Measurements from ENCODE around the gene PHLPP2. TPM values are rescaled to one million over a fixed set of nuclear protein-coding genes. Genes with fewer than 3 reads are reported as not detected.
"Not testable (repeated sequence)": the region's sequence is repeated elsewhere in the genome, so short reads cannot be mapped to it uniquely, and the experiment has no call there.

PHLPP2 gene
- polyA plus RNA-seq, 4 donors: 8.8 to 11.8 (median 10.0) TPM

DNA sequence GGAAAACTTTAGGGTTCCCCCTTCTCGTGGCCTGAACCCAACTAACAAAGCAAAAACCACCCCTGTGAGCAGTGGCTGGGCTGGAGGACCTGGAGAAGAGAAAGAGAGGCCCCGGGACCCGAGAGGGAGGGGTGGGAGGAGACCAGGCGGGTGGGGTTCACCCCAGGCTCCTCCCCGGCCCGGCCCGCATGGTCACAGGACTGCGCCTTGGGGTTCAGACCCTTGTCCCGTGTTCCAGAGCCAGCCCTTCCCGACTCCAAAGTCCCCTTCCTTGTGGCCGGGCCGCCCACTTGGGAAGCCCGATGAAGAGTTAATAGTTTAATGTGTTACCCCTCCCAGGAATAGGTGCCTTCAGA, 97.7 kb downstream of the PHLPP2 start:
- DNase-seq (ENCODE audit: low read depth in 4 of 4, low spot score in 3 of 4): no peak

DNA sequence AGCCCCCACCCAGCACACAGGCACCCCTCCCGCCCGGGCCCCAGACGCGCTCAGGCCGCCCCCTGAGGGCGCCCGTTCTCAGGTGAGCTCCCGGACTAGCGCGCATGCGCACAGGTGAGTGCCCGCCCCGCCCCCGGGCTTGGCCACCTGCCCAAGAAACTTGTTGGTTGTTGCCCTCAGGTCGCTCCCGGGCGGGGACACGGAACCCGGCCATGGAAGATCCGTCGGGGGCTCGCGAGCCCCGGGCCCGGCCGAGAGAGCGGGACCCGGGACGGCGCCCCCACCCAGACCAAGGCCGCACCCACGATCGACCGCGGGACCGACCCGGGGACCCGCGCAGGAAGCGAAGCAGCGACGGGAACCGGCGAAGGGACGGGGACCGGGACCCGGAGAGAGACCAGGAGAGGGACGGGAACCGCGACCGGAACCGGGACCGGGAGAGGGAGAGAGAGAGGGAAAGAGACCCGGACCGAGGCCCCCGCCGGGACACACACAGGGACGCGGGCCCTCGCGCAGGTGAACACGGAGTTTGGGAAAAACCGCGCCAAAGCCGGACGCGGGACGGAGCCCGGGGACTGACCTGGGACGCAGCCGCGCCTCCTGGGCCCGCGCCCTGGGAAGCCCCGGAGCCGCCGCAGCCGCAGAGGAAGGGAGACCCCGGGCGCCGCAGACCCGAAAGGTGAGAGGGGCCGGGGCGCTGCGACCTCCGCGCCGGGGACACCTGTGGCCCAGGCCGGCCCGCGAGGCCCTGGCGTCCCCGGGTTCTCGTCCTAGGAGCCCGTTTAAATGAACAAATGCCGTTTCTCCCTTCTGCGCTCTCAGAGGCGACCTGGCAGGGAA, 98.3 kb downstream of the PHLPP2 start, which contains the start of gene MARVELD3:
MARVELD3 (plus strand) TSS at position 167 of the 840 bp plus-strand sequence; CDS start at position 213, 46 bp downstream.
- DNase-seq (ENCODE audit: low read depth in 4 of 4, low spot score in 3 of 4): no peak

DNA sequence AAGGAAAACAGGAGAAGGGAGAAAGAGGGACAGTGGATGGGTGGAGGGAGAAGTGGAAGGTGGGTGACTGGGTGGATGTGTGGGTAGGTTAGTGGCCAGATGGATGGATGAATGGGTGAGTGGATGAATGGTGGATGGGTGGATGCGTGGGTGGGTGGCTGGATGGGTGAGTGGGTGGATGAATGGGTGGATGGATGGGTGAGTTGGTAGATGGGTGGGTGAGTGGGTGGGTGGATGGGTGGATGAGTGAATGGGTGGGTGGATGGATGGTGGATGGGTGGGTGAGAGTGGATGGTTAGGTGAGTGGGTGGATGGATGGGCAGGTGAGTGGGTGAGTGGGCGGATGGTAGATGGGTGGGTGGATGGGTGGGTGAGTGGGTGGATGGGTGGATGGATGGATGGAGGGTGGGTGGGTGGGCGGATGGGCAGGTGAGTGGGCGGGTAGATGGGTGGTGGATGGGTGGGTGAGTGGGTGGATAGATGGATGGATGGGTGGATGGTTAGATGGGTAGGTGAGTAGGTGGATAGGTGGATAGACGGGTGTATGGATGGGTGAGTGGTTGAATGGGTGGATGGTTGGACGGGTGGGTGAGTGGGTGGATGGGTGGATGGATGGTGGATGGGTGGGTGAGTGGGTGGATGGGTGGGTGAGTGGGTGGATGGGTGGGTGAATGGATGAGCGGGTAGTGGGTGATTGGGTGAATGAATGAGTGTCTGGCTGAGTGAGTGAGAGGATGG, 99.2 kb downstream of the PHLPP2 start:
- DNase-seq (ENCODE audit: low read depth in 4 of 4, low spot score in 3 of 4): no peak

DNA sequence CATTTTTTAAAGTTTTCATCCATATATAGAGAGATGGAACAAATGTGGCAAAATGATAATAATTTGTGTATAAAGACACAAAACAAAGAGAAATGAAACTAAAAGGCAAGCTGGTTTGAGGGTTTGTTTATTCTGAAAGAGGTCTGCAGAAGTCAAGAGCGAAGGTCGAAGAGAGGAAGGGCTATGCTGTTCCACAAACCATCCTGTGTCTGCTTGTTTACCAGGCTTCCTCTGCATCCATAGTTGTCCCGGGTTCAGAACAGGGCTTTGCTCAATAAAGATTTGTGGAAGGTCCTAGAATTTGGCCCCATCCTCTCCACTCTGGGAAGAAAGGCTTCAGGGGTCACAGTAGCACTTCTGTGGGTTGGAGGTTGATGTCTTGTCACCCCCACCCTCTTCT, 100.9 kb downstream of the PHLPP2 start:
- DNase-seq (ENCODE audit: low read depth in 4 of 4, low spot score in 3 of 4): no peak

DNA sequence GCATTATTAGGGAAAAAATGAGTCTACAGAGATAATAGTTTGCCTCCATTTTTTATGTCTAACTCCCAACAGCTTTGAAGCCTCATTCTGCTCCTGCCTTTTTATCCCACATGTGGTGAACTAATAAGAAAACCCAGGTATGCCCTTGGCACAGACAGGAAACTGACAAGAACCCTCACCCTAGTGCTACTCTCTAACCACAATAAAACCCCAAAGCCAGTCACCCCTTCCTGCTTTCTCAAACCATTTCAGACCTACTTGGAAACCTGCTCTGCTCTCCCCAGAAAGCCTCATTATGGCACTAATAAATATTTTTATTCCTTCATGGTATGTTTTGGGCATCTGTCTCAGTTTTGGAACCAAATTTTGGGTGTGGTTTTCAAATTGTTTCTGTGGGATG, 102.4 kb downstream of the PHLPP2 start:
- DNase-seq (ENCODE audit: low read depth in 4 of 4, low spot score in 3 of 4): no peak

DNA sequence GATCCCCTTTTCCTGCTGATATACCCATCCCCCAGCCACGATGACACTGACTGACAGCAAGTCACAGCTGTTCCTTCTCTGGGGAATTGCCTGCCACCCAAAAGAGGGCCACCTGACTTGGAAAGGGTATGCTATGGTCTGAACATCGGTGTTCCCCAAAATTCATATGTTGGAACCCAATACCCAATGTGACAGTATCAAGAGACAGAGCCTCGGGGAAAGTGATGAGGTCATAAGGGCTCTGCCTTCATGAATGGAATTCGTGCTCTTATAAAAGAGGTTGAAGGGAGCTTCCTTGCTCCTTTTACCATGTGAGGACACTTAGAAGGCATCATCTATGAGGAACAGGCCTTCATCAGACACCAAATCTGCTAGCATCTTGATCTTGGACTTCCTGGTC, 106.1 kb downstream of the PHLPP2 start:
- DNase-seq (ENCODE audit: low read depth in 4 of 4, low spot score in 3 of 4): no peak

DNA sequence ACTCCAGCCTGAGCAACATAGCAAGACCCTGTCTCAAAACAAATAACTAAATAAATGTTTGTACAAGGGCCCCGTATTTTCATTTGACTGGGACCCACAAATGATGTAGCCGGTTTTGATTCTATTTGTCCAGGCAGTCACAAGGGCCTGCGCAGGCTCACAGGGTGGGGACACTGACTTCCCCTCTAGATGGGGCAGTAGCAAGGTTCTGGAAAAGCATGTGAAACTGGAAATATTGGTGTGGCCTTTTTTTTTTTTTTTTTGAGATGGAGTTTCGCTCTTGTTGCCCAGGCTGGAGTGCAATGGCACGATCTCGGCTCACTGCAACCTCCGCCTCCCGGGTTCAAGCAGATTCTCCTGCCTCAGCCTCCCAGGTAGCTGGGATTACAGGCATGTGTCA, 109.5 kb downstream of the PHLPP2 start:
- DNase-seq (ENCODE audit: low read depth in 4 of 4, low spot score in 3 of 4): not testable (repeated sequence)

DNA sequence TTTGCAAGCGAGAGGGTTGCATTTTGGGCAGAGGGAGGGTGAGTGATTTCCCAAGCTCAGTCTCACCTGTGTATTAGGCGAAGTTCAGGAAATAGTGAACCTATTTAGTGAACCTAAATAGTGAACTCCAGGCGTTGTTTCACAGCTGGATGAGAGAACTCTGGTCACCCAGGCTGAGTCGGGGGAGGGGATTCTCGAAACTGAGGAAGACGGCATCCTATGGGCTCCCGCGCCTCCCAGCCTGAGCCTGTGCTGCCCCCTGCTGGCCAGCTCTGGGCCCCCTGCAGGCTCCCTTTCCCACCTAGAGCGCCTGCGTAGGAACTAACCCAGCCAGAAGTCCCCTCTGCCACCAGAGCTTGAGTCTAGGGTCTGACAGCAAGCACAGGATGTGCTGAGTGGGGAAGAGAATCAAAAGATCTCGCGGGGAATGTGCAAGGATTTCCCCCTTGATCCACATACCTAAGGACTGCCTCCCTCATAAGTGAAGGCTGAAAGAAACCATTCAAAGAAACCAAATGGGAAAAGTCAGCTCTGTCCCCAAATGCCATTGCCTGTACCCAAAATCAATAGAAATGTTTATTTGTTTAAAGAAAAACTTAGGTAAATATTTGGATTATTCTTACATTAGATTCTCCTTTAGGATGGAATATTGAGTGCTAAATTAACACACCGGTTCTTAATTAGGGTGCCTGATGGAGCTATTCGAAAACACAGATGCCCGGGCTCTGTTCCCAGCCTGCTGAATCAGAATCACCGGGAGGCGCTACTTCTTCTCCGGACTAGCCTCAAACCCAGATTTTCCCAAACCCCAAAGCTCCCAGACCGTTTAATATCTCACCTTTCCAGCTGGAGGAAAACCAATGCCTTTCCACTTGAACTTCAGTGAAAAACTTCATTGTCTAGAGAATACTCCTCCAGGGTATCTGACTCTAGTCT, 113.3 kb downstream of the PHLPP2 start:
- peak in 2 of 4 donors; percentile 21 to 51 for DNase-seq (ENCODE audit: low read depth in 4 of 4, low spot score in 3 of 4)

DNA sequence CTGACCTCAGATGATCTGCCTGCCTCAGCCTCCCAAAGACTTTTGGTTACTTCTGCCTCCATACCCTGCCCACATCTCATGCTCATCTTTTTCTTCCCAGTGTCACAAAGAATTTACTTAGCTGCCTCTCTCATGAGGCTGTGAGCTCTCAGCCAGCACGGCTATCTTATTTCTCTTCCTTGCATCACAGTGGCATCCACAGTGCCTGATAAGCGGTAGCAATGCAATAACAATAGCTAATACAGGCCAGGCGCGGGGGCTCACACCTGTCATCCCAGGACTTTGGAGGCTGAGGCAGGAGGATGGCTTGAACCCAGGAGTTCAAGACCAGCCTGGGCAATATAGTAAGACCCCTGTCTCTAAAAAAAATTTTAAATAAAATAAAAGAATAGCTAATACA, 114.1 kb downstream of the PHLPP2 start:
- DNase-seq (ENCODE audit: low read depth in 4 of 4, low spot score in 3 of 4): no peak

DNA sequence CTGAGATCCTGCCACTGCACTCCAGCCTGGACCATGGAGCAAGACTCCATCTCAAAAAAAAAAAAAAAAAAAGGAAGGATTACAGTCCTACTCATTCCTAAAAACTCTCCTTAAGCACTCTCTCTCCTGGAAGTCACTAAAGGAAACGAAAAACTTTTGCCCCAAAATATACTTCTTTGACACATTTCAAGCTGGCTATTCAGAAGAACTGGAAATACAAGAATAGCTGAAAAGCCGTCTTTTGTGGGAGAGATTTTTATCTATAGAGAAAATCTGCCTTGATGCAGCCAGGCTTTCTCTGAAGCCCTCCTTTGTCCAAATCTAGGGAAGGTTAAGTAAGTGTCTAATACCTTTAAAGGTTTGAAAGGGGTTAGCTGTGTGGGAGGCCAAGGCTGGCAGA, 115.4 kb downstream of the PHLPP2 start:
- no peak for DNase-seq (ENCODE audit: low read depth in 4 of 4, low spot score in 3 of 4)

DNA sequence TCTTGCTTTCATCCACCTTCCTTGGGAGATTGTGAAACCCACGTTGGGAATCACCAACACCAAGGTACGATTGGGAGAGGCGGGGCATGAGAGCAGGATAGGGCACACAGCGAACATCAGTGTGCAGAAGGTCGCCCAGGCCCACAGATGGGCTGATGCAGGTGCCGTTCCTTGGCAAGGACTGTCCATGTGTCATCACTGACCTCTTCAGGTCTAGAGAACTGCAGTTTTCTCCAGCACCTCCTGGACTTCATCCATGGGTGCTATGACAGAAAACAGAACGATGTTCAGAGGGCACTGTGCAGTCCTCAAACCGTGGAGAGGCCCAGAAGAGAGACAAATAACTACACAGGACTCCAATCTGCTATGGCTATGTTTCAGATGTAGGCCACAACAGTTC, 123.7 kb downstream of the PHLPP2 start:
- no peak for DNase-seq (ENCODE audit: low read depth in 4 of 4, low spot score in 3 of 4)

DNA sequence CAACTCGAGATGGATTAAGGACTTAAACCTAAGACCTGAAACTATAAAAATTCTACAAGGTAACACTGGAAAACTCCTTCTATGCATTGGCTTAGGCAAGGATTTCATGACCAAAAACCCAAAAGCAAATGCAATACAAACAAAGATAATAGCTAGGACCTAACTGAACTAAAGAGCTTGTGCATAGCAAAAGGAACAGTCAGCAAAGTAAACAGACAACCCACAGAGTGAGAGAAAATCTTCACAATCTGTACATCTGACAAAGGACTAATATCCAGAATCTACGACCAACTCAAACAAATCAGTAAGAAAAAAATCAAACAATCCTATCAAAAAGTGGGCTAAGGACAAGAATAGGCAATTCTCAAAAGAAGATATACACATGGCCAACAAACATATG, 126.1 kb downstream of the PHLPP2 start:
- DNase-seq (ENCODE audit: low read depth in 4 of 4, low spot score in 3 of 4): not testable (repeated sequence)

DNA sequence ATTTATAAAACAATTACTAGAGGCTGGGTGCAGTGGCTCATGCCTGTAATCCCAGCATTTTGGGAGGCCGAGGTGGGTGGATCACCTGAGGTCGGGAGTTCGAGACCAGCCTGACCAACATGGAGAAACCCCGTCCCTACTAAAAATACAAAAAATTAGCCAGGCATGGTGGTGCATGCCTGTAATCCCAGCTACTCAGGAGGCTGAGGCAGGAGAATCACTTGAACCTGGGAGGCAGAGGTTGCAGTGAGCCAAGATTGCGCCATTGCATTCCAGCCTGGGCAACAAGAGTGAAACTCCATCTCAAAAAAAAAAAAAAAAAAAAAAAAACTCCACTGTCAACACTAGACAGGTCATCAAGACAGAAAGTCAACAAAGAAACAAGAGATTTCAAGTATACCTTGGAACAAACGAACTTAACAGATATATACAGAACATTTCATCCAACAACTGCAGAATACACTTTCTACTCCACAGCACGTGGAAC, 129.1 kb downstream of the PHLPP2 start:
- not testable (repeated sequence) for DNase-seq (ENCODE audit: low read depth in 4 of 4, low spot score in 3 of 4)

Other genes starting within 250 kb of the PHLPP2 start
- 10 to 100 TPM in 3 of 4 donors, 1 to 10 TPM in 1; 4.7 to 16.5 (median 15.3) TPM for gene ZNF19, start 235.4 kb downstream of the PHLPP2 start, polyA plus RNA-seq (ENCODE audit: insufficient read length in 4 of 4)
- gene CHST4, start 198.3 kb downstream of the PHLPP2 start, polyA plus RNA-seq (ENCODE audit: insufficient read length in 4 of 4): under 1 TPM; 0.17 to 0.38 (median 0.29) TPM
- gene TAT, start 147.6 kb downstream of the PHLPP2 start, polyA plus RNA-seq (ENCODE audit: insufficient read length in 4 of 4): under 1 TPM; 0.05 to 0.19 (median 0.08) TPM
- 10 to 100 TPM in 3 of 4 donors, under 1 TPM in 1; 0.67 to 17.8 (median 12.1) TPM for gene MARVELD3, start 98.5 kb downstream of the PHLPP2 start, polyA plus RNA-seq (ENCODE audit: insufficient read length in 4 of 4)
- gene AP1G1, start 84.1 kb upstream of the PHLPP2 start, polyA plus RNA-seq (ENCODE audit: insufficient read length in 4 of 4): 10 to 100 TPM; 46.7 to 92.8 (median 87.3) TPM
- gene ATXN1L, start 121.3 kb upstream of the PHLPP2 start, polyA plus RNA-seq (ENCODE audit: insufficient read length in 4 of 4): 10 to 100 TPM; 30.9 to 36.0 (median 35.0) TPM
- 10 to 100 TPM; 17.5 to 25.7 (median 23.8) TPM for gene ZNF821, start 159.5 kb upstream of the PHLPP2 start, polyA plus RNA-seq (ENCODE audit: insufficient read length in 4 of 4)
- 100 to 1,000 TPM; 235 to 313 (median 299) TPM for gene IST1, start 170.8 kb upstream of the PHLPP2 start, polyA plus RNA-seq (ENCODE audit: insufficient read length in 4 of 4)